GM19452 (cell line): ENCODE results near the gene GREB1.

Source experiments
- ATAC-seq: cut with Tn5 transposase; IDR thresholded peaks from one replicate; pipeline ENCODE4 v1.9.1; 2021; ENCODE audit not compliant: unreplicated experiment

Gene GREB1, protein sequence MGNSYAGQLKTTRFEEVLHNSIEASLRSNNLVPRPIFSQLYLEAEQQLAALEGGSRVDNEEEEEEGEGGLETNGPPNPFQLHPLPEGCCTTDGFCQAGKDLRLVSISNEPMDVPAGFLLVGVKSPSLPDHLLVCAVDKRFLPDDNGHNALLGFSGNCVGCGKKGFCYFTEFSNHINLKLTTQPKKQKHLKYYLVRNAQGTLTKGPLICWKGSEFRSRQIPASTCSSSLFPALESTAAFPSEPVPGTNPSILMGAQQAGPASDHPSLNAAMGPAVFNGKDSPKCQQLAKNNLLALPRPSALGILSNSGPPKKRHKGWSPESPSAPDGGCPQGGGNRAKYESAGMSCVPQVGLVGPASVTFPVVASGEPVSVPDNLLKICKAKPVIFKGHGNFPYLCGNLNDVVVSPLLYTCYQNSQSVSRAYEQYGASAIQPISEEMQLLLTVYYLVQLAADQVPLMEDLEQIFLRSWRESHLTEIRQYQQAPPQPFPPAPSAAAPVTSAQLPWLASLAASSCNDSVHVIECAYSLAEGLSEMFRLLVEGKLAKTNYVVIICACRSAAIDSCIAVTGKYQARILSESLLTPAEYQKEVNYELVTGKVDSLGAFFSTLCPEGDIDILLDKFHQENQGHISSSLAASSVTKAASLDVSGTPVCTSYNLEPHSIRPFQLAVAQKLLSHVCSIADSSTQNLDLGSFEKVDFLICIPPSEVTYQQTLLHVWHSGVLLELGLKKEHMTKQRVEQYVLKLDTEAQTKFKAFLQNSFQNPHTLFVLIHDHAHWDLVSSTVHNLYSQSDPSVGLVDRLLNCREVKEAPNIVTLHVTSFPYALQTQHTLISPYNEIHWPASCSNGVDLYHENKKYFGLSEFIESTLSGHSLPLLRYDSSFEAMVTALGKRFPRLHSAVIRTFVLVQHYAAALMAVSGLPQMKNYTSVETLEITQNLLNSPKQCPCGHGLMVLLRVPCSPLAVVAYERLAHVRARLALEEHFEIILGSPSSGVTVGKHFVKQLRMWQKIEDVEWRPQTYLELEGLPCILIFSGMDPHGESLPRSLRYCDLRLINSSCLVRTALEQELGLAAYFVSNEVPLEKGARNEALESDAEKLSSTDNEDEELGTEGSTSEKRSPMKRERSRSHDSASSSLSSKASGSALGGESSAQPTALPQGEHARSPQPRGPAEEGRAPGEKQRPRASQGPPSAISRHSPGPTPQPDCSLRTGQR (N-terminal part only)

GRCh38 chr2:11533278-11534070 is at the start of gene GREB1:
Gene GREB1, plus strand, starts transcription at chr2:11534045. Its CDS starts 22,570 bp downstream, at chr2:11556615.
- no peak for ATAC-seq

DNA sequence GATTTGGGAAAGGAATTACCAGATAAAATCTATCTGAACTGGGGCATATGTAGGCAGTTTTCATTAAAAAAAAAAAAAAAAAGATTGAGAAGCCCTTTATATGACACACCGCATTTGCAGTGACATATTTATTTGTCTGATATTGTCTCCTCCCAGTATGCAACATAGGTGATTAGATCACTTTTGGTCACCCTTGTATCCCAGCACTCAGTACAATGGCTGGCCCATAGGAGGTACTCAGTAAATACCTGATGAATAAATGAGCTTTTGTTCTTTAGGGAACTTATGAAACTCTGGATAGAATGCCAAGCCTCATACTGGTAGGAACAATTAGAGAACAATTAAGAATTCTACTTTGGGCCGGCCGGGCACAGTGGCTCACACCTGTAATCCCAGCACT is 45.0 kb upstream of the GREB1 start:
- ATAC-seq = no peak

DNA sequence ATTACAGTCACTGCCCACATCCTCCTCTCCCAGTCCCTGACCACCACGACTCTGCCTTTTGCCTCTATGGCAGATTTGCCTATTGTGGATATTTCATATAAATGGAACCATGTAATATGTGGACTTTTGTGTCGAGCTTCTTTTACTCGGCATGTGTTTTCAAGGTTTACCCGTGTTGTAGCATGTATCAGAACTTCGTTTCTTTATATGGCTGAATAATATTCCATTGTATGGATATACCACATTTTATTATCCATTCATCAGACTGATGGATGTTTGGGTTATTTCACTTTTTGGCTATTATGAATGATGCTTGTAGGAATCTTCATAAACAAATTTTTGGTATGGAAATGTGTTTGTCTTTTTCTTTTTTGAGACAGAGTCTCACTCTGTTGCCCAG is 43.7 kb upstream of the GREB1 start:
- ATAC-seq = no peak

DNA sequence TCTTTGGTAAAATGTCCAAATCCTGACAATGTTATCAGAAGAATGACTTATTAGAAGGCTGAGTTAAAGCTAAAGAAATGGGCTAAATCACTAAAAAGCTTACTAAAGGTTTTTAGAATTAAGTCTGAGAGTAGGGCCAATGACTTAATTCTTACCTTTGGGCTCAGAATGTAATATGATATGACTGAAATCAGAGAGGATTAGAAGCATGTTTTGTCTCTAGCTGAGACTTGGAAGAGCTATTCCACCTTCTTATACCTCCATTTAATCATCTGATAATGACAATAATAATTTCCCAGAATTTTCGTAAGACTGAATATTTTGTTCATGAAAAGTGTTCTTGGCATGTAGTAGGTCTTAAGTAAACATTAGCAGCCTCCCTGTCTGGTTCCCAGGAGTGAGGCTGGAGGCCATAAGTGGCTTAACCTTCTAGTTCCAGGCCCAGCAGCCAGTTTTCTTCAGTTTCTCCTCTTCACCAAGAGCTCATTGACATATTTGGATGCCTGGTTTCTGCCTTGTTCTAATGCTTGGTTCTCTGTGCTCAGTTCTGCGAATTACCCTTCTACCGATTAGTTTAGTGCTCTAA is 42.4 kb upstream of the GREB1 start:
- no peak for ATAC-seq

- ATAC-seq = no peak
Observed at GRCh38 chr2:11492244-11492643, 41.6 kb upstream of the GREB1 start.

GRCh38 chr2:11492720-11493119 is 41.1 kb upstream of the GREB1 start:
- ATAC-seq = no peak

GRCh38 chr2:11493282-11493681 is 40.6 kb upstream of the GREB1 start:
- ATAC-seq = no peak

- no peak for ATAC-seq
Observed at GRCh38 chr2:11494310-11494709, 39.5 kb upstream of the GREB1 start.

DNA sequence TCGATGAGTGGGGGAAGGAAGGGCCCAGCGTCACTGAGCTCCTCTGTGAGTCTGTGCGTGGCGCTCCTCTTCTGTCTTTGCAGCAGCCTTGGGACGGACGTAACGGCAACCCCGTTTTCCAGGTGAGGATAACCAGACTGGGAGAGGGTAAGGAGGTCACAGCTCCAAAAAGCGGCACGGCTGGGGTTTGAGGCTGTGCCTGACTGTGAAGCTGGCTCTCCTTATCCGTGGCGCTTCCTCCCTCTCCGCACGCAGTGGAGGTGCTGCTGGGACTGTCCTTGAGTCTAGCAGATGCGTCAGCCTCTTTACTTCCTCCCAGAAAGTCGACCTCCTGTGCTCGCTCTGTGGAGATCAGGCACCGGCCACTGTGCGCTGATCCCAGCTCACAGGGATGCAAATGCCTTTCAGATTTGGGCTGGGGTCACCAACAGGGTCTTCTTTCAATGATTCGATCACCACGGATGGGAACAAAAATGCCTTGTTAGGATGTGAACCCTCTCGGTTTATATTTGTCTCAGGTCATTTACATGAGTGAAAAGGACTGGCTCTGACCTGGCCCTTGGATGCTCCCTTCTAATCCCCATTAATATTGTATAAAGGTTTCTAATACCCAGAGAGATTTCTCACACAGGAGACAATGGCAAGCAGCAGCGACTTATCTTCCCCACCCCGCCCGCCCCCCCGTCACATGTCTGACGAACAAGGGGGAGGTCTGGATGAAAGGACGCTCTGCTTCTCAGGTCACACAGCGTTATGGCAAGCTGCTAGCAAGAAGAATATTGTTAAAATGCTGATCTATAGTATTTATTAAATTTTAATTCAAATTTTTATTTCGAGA is 37.8 kb upstream of the GREB1 start:
- ATAC-seq = no peak

DNA sequence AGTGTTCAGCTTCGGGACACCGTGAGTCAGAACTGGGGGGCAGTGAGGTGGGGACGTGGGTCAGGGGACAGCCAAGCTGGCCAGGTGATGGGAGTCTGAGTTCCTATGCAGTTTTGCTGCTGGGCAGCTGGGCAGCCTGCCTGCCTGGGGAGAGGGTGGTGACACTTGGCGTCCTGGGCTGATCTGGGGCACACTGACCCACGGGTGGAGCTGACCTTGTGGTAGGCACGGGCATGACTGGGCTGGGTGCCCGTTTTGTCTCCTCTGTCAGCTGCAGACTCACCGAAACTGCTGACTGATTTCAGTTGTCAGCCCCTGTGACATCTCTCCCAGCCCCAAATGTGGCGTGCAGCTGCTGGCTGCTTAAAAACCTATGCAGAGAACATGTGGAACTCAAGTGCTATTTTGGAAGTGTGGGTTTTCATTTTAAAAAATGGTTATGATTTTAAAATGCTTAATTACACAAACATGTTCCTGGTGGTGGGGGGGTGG is 35.3 kb upstream of the GREB1 start:
- ATAC-seq = peak; percentile 93

- ATAC-seq = no peak
Observed at GRCh38 chr2:11499081-11499743, 34.6 kb upstream of the GREB1 start.

DNA sequence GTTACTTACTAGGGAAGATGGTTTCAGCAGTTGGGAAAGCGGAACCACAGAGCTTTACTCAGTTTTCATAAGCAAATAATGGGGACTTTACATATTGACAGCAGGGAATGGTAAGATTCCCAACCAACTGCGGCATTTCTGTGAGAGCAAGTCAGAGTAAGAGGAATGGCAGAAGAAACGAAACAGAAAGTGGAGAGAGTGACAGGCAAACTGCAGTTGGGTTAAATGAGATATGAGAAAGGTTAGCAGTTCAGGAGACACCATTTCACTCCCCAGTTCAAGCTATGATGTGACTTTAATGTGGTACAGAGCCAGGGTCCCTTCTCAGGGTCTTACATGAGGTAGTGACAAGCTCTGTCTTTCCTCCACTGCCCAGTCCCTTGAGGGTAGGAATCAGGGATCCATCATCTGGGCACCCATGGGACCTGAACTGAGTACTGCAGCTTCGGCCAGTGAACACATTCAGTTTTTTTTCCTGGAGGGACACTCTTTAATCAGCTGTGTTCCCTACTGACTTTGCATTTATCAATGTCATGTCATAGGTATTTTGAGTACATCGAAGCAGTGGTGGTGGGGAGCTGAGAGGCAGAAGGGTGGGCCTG is 33.0 kb upstream of the GREB1 start:
- no peak for ATAC-seq

- ATAC-seq = no peak
Observed at GRCh38 chr2:11502740-11503292, 31.0 kb upstream of the GREB1 start.

DNA sequence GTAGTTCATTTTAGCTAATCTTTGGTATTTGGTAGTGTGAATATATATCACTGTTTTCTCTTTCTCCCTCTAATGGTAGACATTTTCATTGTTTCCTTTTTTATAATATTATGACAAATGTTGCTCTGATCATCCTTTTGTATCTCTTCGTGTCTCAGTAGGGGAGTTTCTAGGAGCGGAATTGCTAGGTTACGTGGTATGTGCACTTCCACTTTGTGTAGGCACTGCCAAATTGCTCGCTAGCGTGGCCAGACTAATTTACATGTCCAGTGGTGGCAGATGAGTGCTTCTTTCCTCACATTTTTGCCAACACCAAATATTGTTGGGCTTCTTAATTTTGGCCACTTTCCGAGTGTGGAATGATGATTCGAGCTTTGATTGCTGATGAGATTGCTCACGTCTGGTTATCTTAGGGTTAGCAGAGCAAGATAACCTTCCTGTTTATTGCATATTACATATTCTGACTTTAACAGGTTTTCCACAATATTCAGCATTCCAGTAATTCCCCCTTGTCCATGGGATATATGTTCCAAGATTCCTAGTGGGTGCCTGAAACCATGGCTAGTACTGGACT is 30.4 kb upstream of the GREB1 start:
- ATAC-seq = no peak

DNA sequence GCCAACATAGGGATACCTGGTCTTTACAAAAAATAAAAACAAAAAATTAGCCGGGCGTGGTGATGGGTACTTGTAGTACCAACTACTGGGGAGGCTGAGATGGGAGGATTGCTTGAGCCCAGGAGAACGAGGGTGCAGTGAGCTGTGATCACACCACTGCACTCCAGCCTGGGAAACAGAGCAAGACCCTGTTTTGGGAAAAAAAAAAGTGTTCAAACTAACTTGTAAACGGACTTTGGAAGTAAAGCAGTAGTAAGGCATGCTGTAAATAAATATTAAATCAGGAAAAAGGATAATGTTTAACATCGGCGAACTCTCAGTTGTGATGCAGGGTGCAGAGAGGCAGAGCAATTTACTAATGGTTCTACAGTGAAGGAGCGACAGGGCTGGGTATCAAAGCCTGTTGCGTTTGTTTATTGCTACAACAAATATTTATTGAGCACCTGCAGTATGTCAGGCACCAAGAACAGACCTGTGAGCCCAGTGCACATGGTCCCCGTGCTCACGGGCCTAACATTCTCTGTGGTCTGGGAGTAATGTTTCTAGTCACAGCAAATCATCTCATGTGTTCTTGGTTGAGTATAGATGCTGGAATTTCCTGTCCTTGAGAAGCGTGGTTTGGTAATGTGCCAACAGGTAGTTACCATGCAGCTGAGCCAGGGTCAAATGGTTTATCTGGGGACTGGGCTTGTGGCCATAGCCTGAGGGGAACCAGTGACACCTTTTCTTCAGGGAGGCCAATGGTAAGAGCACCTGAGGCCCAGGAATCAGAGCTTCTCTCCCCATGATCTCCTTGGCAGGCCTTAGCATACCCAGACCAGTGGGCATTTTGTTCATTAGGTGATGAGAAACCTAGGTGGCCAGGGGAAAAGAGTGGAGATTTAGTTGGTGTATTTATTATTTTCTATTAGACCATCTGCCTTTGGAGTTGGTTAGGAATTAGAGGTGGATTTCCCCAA is 27.9 kb upstream of the GREB1 start:
- ATAC-seq = peak; percentile 88

DNA sequence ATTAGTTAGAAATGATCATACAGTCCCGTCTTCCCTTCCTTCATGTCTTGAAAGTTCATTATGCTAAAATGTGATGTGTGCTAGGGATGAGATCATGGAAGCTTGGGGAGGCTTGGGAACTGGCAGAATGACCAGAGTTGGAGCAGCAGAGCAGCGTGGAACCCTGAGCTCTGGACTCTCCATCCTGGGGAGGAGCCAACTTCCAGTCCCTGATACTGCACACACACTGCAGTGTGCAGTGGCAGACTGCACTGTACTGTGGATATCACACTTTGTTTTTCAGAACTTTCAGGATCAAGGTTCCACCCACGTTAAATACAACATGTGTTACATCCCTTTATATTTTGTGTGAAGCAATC is 27.3 kb upstream of the GREB1 start:
- ATAC-seq = no peak

DNA sequence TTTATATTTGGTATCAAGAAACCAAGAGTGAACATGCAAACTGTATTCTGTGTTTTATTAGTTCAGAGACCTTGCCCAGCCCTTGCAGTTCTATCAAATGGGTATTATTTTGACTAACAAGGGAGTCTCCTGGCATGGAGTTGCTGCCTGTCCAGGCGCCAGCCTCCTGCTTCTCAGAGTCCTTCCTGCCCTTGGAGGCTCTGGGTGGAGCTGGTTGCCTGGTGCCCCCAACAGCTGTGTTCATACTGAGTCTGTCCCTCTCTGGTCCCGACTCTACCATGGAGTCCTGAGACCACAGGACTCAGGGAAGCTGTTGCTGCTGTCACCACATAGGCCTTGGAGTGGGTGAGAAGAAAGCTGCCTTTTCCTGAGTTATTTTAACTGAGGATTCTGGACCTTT is 26.3 kb upstream of the GREB1 start:
- no peak for ATAC-seq
